HG02798 (cell line): ENCODE data around the gene CBX4.

Experiments
- ATAC-seq: cut with Tn5 transposase; IDR thresholded peaks from one replicate; pipeline ENCODE4 v1.9.1; 2021; ENCODE audit warnings: mild to moderate bottlenecking; ENCODE audit not compliant: unreplicated experiment, poor library complexity

CBX4 gene

GRCh38 chr17:79792341-79792871 lies 46.8 kb downstream of the CBX4 start:
- ATAC-seq, result no peak

- ATAC-seq, result no peak
Measured at GRCh38 chr17:79791735-79792161, 47.5 kb downstream of the CBX4 start.

DNA sequence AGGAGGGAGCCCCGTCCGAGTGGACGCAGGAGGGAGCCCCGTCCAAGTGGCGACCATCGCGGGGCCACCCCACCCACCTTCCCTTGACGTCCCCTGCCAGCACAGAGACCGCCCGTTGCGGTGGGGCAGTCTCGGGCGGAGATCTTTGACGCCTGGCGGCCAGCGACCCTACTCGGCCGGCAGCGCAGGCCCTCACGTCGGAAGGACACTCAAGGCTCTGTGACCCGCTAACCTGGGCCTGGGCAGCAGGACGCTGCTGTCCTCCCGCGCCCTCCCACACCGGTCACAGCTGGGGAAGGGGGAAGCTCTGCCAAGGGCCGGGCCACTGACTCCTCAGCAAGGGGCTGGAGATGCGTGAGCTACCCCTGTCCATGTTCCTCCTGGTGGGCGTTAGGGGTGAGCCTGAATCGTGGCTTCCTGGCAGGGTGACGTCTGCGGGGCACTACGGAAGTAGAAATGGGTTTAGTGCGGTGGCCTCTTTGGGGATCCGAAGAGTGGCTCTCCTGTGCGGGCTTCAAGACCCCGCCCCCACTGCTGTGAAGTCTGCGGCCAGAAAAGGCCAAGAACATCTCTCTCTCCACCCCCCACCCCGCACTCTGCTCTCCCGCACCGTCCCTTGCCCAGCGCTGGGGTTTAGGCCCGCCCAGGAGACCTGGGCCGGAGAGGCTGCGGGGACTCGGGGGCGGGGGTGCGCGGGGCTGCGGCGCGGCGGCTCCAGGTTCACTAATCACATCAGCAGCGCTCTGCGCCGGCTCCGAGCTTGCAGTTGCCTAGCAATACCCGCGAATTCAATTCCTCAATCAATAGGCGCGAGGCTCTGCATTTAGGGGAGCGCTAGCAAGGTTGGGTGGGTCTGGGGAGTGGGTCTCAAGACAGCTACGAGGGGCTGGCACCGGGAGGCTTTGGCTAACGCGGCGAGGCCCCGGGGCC lies 48.2 kb downstream of the CBX4 start:
- ATAC-seq, result no peak

GRCh38 chr17:79789943-79790804 lies 49.1 kb downstream of the CBX4 start:
- ATAC-seq, result no peak

GRCh38 chr17:79788989-79789942 lies 50.0 kb downstream of the CBX4 start:
- no peak for ATAC-seq

DNA sequence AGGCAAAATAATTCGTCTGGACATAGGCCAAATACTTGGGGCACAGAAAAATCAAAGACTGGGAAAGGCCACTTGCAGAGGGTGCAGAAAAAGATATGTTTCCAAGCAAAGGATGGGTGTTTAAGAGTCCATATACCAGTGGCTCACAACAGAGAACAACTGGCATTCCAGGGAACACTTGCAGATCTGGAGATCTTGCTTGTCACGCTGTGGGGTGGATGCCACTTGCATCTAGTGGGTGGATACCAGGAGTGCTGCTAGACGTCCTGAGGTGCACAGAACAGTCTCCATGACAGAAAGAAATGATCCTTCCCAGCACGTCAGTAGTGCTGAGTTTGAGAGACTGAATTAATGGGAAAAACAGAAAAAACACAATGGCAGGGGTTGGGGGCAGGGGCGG lies 50.8 kb downstream of the CBX4 start:
- no peak for ATAC-seq

GRCh38 chr17:79786930-79787643 lies 52.2 kb downstream of the CBX4 start:
- ATAC-seq, result no peak

- ATAC-seq, result no peak
Measured at GRCh38 chr17:79785900-79786810, 53.1 kb downstream of the CBX4 start.

GRCh38 chr17:79785017-79785899 lies 54.0 kb downstream of the CBX4 start:
- ATAC-seq, result no peak

DNA sequence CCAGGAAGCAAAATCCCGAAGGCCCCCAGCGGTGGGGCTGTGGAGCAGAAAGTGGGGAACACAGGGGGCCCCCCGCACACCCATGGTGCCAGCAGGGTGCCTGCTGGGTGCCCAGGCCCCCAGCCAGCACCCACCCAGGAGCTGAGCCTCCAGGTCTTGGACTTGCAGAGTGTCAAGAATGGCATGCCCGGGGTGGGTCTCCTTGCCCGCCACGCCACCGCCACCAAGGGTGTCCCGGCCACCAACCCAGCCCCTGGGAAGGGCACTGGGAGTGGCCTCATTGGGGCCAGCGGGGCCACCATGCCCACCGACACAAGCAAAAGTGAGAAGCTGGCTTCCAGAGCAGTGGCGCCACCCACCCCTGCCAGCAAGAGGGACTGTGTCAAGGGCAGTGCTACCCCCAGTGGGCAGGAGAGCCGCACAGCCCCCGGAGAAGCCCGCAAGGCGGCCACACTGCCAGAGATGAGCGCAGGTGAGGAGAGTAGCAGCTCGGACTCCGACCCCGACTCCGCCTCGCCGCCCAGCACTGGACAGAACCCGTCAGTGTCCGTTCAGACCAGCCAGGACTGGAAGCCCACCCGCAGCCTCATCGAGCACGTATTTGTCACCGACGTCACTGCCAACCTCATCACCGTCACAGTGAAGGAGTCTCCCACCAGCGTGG lies 54.8 kb downstream of the CBX4 start:
- no peak for ATAC-seq

DNA sequence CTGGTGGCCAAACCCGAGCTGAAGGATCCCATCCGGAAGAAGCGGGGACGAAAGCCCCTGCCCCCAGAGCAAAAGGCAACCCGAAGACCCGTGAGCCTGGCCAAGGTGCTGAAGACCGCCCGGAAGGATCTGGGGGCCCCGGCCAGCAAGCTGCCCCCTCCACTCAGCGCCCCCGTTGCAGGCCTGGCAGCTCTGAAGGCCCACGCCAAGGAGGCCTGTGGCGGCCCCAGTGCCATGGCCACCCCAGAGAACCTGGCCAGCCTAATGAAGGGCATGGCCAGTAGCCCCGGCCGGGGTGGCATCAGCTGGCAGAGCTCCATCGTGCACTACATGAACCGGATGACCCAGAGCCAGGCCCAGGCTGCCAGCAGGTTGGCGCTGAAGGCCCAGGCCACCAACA lies 55.3 kb downstream of the CBX4 start:
- no peak for ATAC-seq
